ENCODE data around the gene PTOV1. TPM values are rescaled to one million over a fixed set of nuclear protein-coding genes. Genes with fewer than 3 reads are reported as not detected.

The PTOV1 gene
- total and polyA plus RNA-seq, 2 donors (not counting 1 experiment from before 2014, with no cell fraction given) = 144 to 230 TPM

DNA sequence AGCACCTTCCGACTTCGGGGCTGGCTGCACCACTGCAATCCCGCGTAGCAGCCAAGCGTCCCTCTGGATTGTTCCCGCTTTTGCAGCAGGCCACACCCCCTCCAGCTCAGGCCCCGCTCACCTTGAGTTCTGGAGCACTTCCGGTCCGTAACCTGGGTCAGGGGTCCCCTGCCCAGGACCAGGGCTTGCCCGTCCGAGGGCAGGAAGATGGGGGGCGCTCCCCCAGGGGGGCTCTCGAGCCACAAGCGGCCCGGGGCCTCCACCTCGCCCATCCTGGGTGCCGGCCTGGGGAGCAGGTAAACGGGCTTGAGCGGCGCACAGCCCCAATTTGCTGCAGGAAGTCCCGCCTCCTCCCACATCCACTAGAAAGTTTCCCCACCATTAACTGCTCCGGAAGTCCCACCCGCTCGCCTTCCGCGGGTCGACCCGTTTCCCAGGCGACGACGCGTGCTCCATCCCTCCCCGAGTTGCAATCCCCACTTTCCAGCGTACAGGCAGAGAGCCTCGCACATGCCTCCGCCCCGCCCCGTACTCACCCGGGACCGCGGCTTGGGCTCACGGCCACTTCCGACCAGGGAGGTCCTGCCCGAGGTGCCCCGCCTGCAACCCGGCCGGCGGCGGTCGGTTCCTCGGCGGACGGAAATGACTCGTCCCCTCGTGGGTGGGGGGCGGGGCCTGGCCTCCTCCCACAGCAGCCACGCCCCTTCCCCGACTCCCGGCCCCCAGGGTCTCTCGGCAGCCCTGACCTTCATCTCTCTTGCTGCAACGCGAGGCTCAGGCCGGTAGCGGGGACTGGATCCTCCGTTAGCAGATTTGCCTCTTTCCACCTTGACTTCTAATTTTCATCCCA is 16.2 kb downstream of the PTOV1 start, which contains the start of gene PNKP:
PNKP (minus strand) TSS at position 644 of the 850 bp plus-strand sequence; CDS start at position 272, 372 bp downstream.
- H3K9me3 ChIP-seq (ENCODE audit: control extremely low read depth in 1 of 3, control insufficient read depth in 2 of 3, insufficient read depth in 1 of 3, low read length in 2 of 3) = peaks cover 0 to 20% (median 0%) of the 10 kb centered on the region in 3 donors
- peaks cover 45% of the 10 kb centered on the region for H3K79me2 ChIP-seq (ENCODE audit: control insufficient read depth, insufficient read depth, low read length)
- peak within 1 kb of the TSS; percentile 94 for H2AFZ ChIP-seq (ENCODE audit: insufficient read depth, low read depth, low read length, poor library complexity, severe bottlenecking)
- H3K27ac Mint-ChIP-seq = peak within 1 kb of the TSS; percentile 100
- H3K4me3 Mint-ChIP-seq = no peak within 1 kb of the TSS
- peak within 1 kb of the TSS; percentile 70 to 96 (median 88) for H3K4me3 ChIP-seq (ENCODE audit: control extremely low read depth in 1 of 5, extremely low read depth in 1 of 5, insufficient read depth in 1 of 5, low read depth in 2 of 5, low read length in 4 of 5)
- peaks cover 0 to 29% of the 10 kb centered on the region in 2 experiments for H3K36me3 ChIP-seq (replicated peaks in 1 of 2; ENCODE audit: control extremely low read depth in 1 of 2, control insufficient read depth in 1 of 2, extremely low read depth in 1 of 2, insufficient read depth in 2 of 2, low read length in 1 of 2)
- peak; percentile 95 for DNase-seq
- H4K20me1 ChIP-seq (ENCODE audit: control insufficient read depth, insufficient read depth, low read length, poor library complexity, severe bottlenecking) = peaks cover 38% of the 10 kb centered on the region
- H3K9me3 Mint-ChIP-seq (ENCODE audit: insufficient read depth) = no peaks in the 10 kb centered on the region
- H3K4me2 ChIP-seq (replicated peaks; ENCODE audit: low read depth, low read length, poor library complexity, severe bottlenecking) = peak within 1 kb of the TSS; percentile 82
- ATAC-seq (ENCODE audit: low read depth) = peak; percentile 50
- peaks cover 50% of the 10 kb centered on the region for H3K4me1 Mint-ChIP-seq
- under 1% methylated on average over 63 of the region's 65 CpGs for WGBS (ENCODE audit: insufficient coverage)
- peak within 1 kb of the TSS; percentile 81 for H3K9ac ChIP-seq (ENCODE audit: low read length)
- intact Hi-C loops (cut with micrococcal nuclease) = loop anchor here (1.0 to 2.0 kb wide), 4 partner anchors 17 to 226 kb away; partner anchors contain the start of genes FUZ and RRAS
- no peaks in the 10 kb centered on the region for H3K27me3 Mint-ChIP-seq
- peaks cover 30 to 50% of the 10 kb centered on the region in 2 donors for H3K4me1 ChIP-seq (ENCODE audit: control insufficient read depth in 2 of 2, insufficient read depth in 2 of 2, low read length in 2 of 2)
- ChIA-PET CTCF (interaction anchor here (0.6 to 1.1 kb wide), 3 partner anchors 76 to 167 kb away, joined by 3 to 4 read pairs (median 4); no protein-coding TSS in a partner anchor), POLR2A (interaction anchor here (0.6 to 5.0 kb wide), 9 partner anchors 10 to 415 kb away, joined by 3 to 40 read pairs (median 4); partner anchors contain the start of genes AKT1S1, ATF5, NUP62 and PTOV1)
- no peaks in the 10 kb centered on the region for H3K27me3 ChIP-seq (replicated peaks in 1 of 4; ENCODE audit: control extremely low read depth in 1 of 4, control insufficient read depth in 3 of 4, insufficient read depth in 4 of 4, low read length in 3 of 4)
- TF ChIP-seq CTCF (IDR thresholded peaks at IDR 0.05) (no peak), EZH2 (IDR thresholded peaks at IDR 0.05; ENCODE audit: borderline replicate concordance, insufficient read depth, low read depth, low read length, poor library complexity, severe bottlenecking) (no peak)
- peak within 1 kb of the TSS; percentile 97 to 98 for H3K27ac ChIP-seq (ENCODE audit: low read length in 2 of 2)
